Gastroesophageal sphincter (tissue), 3 donors: Measurements from ENCODE around the gene RNF41.

ENCODE experiments used
- CTCF ChIP-seq, 4 experiments: fragments of 200-600 bp in 2 of 4; fragments of 450-650 bp in 2 of 4; sonication (generic) in 1 of 4; IDR thresholded peaks; one replicate each; pipeline ENCODE4 v1.5.1; 2017 to 2019; ENCODE audit warnings: antibody characterized with exemption in 4 of 4, mild to moderate bottlenecking in 2 of 4, moderate library complexity in 2 of 4
- POLR2A ChIP-seq, 2 donors: fragments of 450-650 bp; IDR thresholded peaks; one replicate each; pipeline ENCODE4 v1.6.1; 2017; ENCODE audit warnings: antibody characterized with exemption in 2 of 2, mild to moderate bottlenecking in 2 of 2, moderate library complexity in 1 of 2

- peak; percentile 75 to 95 (median 92) for TF ChIP-seq CTCF (IDR thresholded peaks at IDR 0.05)
- TF ChIP-seq POLR2A (IDR thresholded peaks at IDR 0.05) = peak in 1 of 2 donors; percentile 19
These were observed 2.5 kb upstream of the RNF41 start, which contains the start of gene NABP2 for GRCh38 chr12:56224102-56224701.
